ENCODE measurements around the gene USP7.

Gene USP7

DNA sequence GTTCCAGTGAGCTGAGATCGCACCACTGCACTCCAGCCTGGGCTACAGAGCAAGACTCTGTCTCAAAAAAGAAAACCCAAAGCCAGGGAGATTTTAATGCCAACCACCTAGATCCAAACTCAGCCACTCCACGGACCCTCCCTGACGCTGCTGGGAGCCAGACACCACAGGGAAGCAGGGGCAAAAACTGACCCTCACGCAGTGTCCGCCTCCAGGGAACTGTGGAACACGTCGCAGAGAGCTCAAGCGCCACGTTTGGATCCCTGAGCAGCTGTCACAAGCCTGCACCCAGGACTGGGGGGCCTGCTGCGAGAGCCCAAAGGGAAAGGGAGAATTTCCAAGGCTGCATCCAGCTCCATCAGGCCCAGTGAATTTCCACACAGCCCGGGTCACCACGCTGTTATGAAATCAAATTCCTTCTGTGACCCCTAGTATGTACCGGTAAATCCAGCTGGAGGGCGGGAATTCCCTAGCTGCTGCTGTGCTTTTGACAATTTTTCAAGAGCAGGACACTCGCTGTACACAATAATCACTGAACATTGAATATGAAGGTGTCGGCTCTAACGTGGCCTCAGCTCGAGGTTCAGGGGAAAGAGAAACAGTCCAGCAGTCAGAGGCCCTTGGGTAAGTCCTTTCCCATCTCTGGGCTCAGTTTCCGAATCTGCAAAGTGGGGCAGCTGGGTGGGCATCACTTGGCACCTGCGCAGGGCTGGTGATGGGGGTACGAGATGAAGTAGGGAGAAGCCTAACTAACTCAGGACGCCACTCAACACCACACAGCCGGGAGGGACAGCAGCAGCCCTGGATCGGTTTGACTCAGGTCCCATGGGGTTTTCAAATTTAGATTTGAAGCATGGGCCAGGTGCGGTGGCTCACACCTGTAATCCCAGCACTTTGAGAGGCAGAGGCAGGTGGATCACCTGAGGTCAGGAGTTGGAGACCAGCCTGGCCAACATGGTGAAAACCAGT lies 103.5 kb downstream of the USP7 start:
- TF ChIP-seq, protein P1, sequence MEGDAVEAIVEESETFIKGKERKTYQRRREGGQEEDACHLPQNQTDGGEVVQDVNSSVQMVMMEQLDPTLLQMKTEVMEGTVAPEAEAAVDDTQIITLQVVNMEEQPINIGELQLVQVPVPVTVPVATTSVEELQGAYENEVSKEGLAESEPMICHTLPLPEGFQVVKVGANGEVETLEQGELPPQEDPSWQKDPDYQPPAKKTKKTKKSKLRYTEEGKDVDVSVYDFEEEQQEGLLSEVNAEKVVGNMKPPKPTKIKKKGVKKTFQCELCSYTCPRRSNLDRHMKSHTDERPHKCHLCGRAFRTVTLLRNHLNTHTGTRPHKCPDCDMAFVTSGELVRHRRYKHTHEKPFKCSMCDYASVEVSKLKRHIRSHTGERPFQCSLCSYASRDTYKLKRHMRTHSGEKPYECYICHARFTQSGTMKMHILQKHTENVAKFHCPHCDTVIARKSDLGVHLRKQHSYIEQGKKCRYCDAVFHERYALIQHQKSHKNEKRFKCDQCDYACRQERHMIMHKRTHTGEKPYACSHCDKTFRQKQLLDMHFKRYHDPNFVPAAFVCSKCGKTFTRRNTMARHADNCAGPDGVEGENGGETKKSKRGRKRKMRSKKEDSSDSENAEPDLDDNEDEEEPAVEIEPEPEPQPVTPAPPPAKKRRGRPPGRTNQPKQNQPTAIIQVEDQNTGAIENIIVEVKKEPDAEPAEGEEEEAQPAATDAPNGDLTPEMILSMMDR (IDR thresholded peaks at IDR 0.05; ENCODE audit: control insufficient read depth, extremely low read depth, insufficient read depth): no peak

GRCh38 chr16:8858994-8859912 lies 104.5 kb downstream of the USP7 start:
- TF ChIP-seq, protein P1 (IDR thresholded peaks at IDR 0.05; ENCODE audit: control insufficient read depth, extremely low read depth, insufficient read depth): no peak
- DNase-seq (ENCODE audit: low read depth): no peak
- H3K4me3 ChIP-seq (ENCODE audit: low read depth, low read length): no peak overlapping the region

More for the DNA sequence above, 103.5 kb downstream of the USP7 start:
- DNase-seq (ENCODE audit: low read depth): no peak
- H3K4me3 ChIP-seq (ENCODE audit: low read depth, low read length): no peak overlapping the region

- no peak overlapping the region for H3K4me3 ChIP-seq (ENCODE audit: low read depth, low read length)
- no peak for DNase-seq (ENCODE audit: low read depth)
- TF ChIP-seq, protein P1 (IDR thresholded peaks at IDR 0.05; ENCODE audit: control insufficient read depth, extremely low read depth, insufficient read depth): no peak
Measured at GRCh38 chr16:8855972-8856371, 107.7 kb downstream of the USP7 start.

GRCh38 chr16:8855051-8855786 lies 108.5 kb downstream of the USP7 start:
- DNase-seq (ENCODE audit: low read depth): no peak
- TF ChIP-seq, protein P1 (IDR thresholded peaks at IDR 0.05; ENCODE audit: control insufficient read depth, extremely low read depth, insufficient read depth): no peak
- no peak overlapping the region for H3K4me3 ChIP-seq (ENCODE audit: low read depth, low read length)

- H3K4me3 ChIP-seq (ENCODE audit: low read depth, low read length): no peak overlapping the region
- no peak for DNase-seq (ENCODE audit: low read depth)
- TF ChIP-seq, protein P1 (IDR thresholded peaks at IDR 0.05; ENCODE audit: control insufficient read depth, extremely low read depth, insufficient read depth): no peak
Measured at GRCh38 chr16:8854298-8854948, 109.3 kb downstream of the USP7 start.

GRCh38 chr16:8853611-8854010 lies 110.1 kb downstream of the USP7 start:
- no peak overlapping the region for H3K4me3 ChIP-seq (ENCODE audit: low read depth, low read length)
- TF ChIP-seq, protein P1 (IDR thresholded peaks at IDR 0.05; ENCODE audit: control insufficient read depth, extremely low read depth, insufficient read depth): no peak
- no peak for DNase-seq (ENCODE audit: low read depth)
